ENCODE data around the gene B3GALNT2.

B3GALNT2 gene

DNA sequence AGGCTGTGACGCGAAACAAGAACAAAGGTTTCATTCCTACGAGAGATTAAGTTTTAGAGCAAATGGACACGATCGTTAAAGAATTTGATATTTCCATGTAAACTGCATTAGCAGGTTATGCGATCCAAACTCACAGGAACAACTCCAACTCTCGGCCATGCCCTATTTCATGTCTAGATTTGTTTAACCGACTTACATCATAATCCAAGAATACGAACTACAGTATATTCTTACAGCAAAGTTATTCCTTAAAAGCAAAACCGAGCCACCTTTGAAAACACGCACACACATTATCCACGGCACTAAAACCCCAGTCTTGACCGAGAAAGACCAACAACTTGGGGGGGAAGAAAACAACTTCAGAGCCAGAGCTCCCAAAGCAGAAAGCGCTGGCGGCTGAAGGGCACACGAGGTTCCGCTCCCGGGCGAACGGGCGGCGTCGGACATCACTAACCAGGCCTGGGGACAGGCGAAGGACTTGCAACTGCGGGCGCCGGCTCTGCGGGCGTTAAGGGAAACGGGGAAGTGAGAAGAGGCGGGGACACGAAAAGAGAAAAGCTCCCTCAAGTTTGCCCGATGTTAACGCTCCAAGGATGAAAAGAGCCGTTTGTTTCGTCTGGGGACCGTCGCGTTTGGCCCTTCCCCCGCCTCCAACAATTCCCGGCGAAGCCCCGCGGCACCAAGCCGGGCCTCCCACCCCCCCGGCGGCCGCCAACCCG, 690 bp downstream of the B3GALNT2 start:
- DNase-seq (ENCODE audit: low read depth) = no peak
- in situ Hi-C loops (cut with HindIII; ENCODE audit: low sequenced_read_pairs) = no loop called here
- peak overlapping the region; percentile 78 for H3K4me3 ChIP-seq (ENCODE audit: low read depth, low read length)
- TF ChIP-seq, protein P1, sequence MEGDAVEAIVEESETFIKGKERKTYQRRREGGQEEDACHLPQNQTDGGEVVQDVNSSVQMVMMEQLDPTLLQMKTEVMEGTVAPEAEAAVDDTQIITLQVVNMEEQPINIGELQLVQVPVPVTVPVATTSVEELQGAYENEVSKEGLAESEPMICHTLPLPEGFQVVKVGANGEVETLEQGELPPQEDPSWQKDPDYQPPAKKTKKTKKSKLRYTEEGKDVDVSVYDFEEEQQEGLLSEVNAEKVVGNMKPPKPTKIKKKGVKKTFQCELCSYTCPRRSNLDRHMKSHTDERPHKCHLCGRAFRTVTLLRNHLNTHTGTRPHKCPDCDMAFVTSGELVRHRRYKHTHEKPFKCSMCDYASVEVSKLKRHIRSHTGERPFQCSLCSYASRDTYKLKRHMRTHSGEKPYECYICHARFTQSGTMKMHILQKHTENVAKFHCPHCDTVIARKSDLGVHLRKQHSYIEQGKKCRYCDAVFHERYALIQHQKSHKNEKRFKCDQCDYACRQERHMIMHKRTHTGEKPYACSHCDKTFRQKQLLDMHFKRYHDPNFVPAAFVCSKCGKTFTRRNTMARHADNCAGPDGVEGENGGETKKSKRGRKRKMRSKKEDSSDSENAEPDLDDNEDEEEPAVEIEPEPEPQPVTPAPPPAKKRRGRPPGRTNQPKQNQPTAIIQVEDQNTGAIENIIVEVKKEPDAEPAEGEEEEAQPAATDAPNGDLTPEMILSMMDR (IDR thresholded peaks at IDR 0.05; ENCODE audit: low read depth, low read length, missing control alignments) = no peak

DNA sequence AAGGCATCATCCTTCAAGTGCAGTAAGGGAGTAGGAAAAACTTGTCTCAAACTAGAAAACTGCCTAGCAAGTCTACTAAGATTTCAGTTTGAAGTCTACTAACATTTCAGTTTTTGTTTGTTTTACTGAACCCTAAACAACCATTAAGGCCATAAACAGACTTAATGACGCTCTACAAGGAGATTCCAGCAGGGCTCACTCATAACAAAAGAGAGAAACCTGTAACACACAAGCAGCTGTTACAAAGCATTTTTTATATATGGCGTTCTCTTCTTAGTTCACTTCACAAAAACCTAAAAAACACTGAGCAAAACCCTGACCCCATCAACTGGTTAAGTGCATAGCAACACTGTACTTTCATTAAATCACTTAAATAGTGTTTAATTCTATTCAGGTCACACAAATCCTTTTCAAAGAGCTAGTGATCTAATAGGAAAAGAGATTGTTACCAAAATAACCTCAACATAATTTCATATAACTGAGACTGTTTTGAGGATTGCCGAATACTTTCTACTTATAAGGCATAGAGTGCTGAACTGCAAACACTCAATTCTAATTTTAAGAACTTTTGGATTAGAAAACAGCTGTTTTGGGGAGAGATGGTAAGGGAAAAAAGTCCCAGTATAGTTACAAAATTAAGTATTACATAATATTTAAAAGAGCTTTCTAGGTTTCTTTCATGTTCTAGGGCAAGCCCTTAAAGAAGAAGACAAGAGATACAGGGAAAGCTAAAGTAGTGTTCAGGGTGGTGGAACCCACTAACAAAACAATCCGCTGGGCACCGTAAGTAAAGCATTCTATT, 1.4 kb downstream of the B3GALNT2 start:
- no peak for DNase-seq (ENCODE audit: low read depth)
- H3K4me3 ChIP-seq (ENCODE audit: low read depth, low read length) = peak overlapping the region; percentile 78
- TF ChIP-seq, protein P1 (IDR thresholded peaks at IDR 0.05; ENCODE audit: low read depth, low read length, missing control alignments) = no peak
- in situ Hi-C loops (cut with HindIII; ENCODE audit: low sequenced_read_pairs) = no loop called here

DNA sequence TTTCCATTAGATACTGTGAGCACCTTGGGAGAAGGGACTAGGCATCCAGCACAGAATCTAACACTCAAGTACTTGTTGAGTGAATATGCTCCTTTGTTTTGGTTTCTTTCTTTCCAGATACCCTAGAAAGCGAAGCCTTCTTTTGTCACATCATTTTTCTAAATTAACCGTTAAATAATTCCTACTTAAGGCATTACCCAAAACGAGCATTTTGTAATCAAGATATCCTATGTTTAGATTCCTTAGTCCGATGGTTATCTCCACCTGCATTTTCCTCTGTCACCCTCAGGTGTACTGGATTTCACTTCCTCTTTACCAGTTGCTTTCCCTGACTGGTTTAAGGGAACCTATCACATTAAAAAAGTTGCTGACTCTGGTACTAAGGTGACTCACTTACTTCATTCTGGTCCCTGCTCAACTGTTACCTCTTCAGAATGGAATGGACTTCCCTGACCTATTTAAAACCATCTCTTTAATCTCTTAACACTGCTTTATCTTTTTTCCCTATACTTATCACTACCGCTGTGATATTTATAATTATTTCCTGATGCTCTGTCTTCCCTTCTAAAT, 3.2 kb downstream of the B3GALNT2 start:
- H3K4me3 ChIP-seq (ENCODE audit: low read depth, low read length) = no peak overlapping the region
- TF ChIP-seq, protein P1 (IDR thresholded peaks at IDR 0.05; ENCODE audit: low read depth, low read length, missing control alignments) = no peak
- in situ Hi-C loops (cut with HindIII; ENCODE audit: low sequenced_read_pairs) = no loop called here
- no peak for DNase-seq (ENCODE audit: low read depth)

DNA sequence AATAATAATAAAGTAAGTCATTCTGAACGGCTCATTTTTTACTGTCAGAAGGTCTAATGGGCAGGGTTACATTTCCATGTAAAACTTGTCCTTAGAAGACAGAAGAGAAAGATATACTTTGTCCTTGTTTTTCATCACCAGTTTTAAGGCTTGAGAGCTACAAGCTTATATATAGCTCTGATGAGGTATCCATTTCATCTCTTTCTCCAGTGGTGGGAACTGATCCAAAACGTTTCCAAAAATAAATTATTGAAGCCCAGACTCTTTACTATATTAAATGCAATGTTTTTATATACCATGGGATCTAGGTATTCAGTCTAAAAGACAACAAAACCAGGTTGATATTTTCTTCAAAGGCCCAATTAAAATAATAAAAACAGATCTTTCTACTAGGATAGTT, 8.7 kb downstream of the B3GALNT2 start:
- H3K4me3 ChIP-seq (ENCODE audit: low read depth, low read length) = no peak overlapping the region
- TF ChIP-seq, protein P1 (IDR thresholded peaks at IDR 0.05; ENCODE audit: low read depth, low read length, missing control alignments) = no peak
- in situ Hi-C loops (cut with HindIII; ENCODE audit: low sequenced_read_pairs) = no loop called here
- no peak for DNase-seq (ENCODE audit: low read depth)

DNA sequence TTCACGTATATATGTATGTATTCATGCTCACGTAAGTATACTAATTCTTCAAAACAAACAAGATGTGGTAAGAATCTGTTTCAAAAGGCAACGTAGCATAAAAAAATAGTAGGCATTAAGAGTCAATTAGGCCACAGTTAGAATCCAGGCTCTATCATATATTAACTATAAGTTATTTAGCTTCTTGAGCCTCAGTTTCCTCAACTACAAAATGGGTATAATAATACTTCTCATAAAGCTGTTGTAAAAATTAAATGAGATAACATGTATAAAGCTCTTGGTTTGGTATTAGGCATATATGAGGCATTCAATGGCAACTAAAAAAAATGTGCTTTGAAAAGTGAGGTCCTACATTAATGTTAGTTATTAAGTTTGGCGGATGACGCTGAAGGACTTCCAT, 9.2 kb downstream of the B3GALNT2 start:
- in situ Hi-C loops (cut with HindIII; ENCODE audit: low sequenced_read_pairs) = no loop called here
- TF ChIP-seq, protein P1 (IDR thresholded peaks at IDR 0.05; ENCODE audit: low read depth, low read length, missing control alignments) = no peak

DNA sequence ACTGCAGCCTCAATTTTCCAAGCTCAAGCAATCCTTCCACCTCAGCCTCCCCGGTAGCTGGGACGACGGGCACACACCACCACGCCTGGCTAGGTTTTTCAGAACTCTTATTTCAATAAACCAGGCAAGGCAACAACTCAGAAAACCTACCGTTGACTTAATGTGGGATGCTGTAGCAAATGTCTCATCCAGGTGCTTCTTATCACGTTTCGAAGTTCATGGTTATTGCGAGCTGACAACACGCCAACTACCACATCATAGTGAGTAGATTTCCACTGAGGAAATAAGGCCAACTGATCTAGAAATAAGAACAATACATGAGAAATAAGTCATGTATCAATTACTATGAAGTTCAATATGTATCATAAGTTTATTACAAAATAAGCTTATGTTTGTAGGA, 9.7 kb downstream of the B3GALNT2 start:
- DNase-seq (ENCODE audit: low read depth) = no peak
- TF ChIP-seq, protein P1 (IDR thresholded peaks at IDR 0.05; ENCODE audit: low read depth, low read length, missing control alignments) = no peak
- in situ Hi-C loops (cut with HindIII; ENCODE audit: low sequenced_read_pairs) = no loop called here
- H3K4me3 ChIP-seq (ENCODE audit: low read depth, low read length) = no peak overlapping the region

More for the DNA sequence above, 9.2 kb downstream of the B3GALNT2 start:
- H3K4me3 ChIP-seq (ENCODE audit: low read depth, low read length) = no peak overlapping the region
- no peak for DNase-seq (ENCODE audit: low read depth)
